ENCODE results near the gene PIAS2. TPM values are rescaled to one million over a fixed set of nuclear protein-coding genes. Genes with fewer than 3 reads are reported as not detected.
"Not testable (repeated sequence)": the region's sequence is repeated elsewhere in the genome, so short reads cannot be mapped to it uniquely, and the experiment has no call there.

Gene PIAS2
- total RNA-seq (10 to 100 TPM; 27.2 to 39.8 (median 31.0) TPM), total RNA-seq (26.0 to 65.7 (median 37.9) reads per million in 29 experiments)
- total RNA-seq (2013), result 26.7 TPM

DNA sequence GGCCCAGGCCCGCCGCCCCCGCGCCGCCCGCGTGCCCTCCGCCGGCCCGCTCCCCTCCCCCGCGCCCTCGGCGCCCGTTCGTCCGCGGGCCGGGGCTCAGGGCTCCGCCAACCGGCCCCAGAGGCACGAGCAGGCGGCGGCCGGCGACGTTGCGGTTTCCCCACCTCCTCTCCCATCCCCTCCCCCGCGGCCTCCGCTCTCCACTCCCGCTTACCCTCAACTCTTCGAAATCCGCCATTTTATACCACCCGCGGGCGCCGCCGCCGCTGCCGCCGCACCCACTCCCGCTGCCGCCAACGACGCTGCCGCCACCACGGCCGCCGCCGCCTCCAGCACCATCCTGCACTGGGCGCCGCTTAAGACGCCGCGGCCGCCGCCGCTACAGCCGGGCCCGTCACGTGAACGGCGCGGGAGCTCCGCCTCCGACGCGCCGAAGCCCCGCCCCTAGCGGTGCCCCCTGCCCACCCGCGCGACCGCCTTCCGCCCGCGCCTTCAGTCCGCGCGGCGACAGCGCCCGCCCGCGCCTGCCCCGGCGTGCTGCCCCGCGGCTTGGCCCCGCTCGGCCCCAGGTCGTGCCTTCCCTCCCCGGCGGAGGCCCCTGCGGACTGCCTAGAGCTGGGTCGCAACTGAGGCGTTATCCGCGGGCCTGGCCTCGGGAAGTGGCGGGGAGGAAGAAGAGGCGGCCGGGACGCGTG is at the start of gene PIAS2, which contains the start of gene KATNAL2:
Gene PIAS2, minus strand, starts transcription at position 400 of the 695 bp plus-strand sequence. Its CDS starts 162 bp downstream, at position 238.
Gene KATNAL2, plus strand, starts transcription at position 495 of the 695 bp plus-strand sequence. CDS start 29,271 bp downstream, outside the sequence.
- DNase-seq (peak; percentile 42 to 88 (median 61)), ATAC-seq (replicated peaks in 1 of 4) (peak; percentile 87 to 92 (median 90))
- peak within 1 kb of the TSS; percentile 52 for H3K27ac ChIP-seq (ENCODE audit: low read length)
- Mint-ChIP-seq H3K9me3 (no peaks in the 10 kb centered on the region), H3K27me3 (no peaks in the 10 kb centered on the region), H3K4me3 (peak within 1 kb of the TSS; percentile 86 to 89 (median 87)), H3K27ac (peak within 1 kb of the TSS; percentile 71 to 87), H3K4me1 (peaks cover 47 to 53% (median 50%) of the 10 kb centered on the region in 3 donors), H3K36me3 (no peaks in the 10 kb centered on the region)
- peak within 1 kb of the TSS; percentile 57 to 71 for H3K4me3 ChIP-seq (ENCODE audit: control insufficient read depth in 1 of 2, extremely low read depth in 1 of 2, low read length in 1 of 2)
- ChIA-PET POLR2A (no interaction called here), CTCF (interaction anchor here in 1 of 2 donors (1.0 kb wide), 2 partner anchors 19 to 890 kb away, joined by 3 read pairs; no protein-coding TSS in a partner anchor)
- peaks cover 5 to 17% of the 10 kb centered on the region in 2 experiments for H3K4me1 ChIP-seq (ENCODE audit: control insufficient read depth in 1 of 2, extremely low read depth in 1 of 2, insufficient read depth in 2 of 2, low read length in 2 of 2)
- H3K9me3 ChIP-seq, result no peaks in the 10 kb centered on the region
- no peaks in the 10 kb centered on the region for H3K27me3 ChIP-seq (replicated peaks in 1 of 2; ENCODE audit: control insufficient read depth in 2 of 2, extremely low read depth in 1 of 2, insufficient read depth in 2 of 2, low read length in 1 of 2)
- H3K36me3 ChIP-seq (ENCODE audit: control insufficient read depth in 2 of 2, extremely low read depth in 1 of 2, insufficient read depth in 1 of 2, low read length in 1 of 2), result no peaks in the 10 kb centered on the region
- under 1% methylated on average over 96 of the region's 107 CpGs for WGBS (ENCODE audit: insufficient coverage)

DNA sequence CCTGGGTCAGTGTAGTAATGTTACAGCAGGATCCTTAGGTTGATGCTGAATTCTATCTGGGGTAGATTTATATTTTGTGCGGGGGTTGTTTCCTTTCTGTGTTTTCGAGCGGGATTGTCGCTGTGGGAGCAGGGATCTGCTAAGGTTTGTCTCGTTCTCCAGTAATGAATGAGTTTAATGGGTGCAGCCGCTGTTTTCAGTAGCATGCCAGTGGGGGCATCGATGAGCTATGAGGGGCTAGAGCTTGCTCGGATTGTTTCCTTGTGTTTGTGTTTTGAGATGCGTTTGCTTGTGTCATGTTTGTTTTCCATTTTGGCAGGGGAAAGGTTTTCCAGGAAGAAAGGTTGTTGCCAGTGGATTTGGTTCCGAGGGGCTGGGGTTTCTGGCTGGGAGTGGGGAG is 49.0 kb upstream of the PIAS2 start:
- H3K36me3 ChIP-seq (ENCODE audit: control insufficient read depth in 2 of 2, extremely low read depth in 1 of 2, insufficient read depth in 1 of 2, low read length in 1 of 2); H3K36me3 Mint-ChIP-seq; H3K9me3 ChIP-seq; H3K9me3 Mint-ChIP-seq; DNase-seq; H3K27ac ChIP-seq (ENCODE audit: low read length); CTCF ChIA-PET; H3K27ac Mint-ChIP-seq; H3K4me3 ChIP-seq (ENCODE audit: control insufficient read depth in 1 of 2, extremely low read depth in 1 of 2, low read length in 1 of 2); H3K4me1 Mint-ChIP-seq; H3K27me3 ChIP-seq (replicated peaks in 1 of 2; ENCODE audit: control insufficient read depth in 2 of 2, extremely low read depth in 1 of 2, insufficient read depth in 2 of 2, low read length in 1 of 2); ATAC-seq (replicated peaks in 1 of 4); H3K4me1 ChIP-seq (ENCODE audit: control insufficient read depth in 1 of 2, extremely low read depth in 1 of 2, insufficient read depth in 2 of 2, low read length in 2 of 2); POLR2A ChIA-PET; H3K4me3 Mint-ChIP-seq; H3K27me3 Mint-ChIP-seq: not testable (repeated sequence)
- no CpG with 5 or more reads among the region's 10 CpGs for WGBS (ENCODE audit: insufficient coverage)

DNA sequence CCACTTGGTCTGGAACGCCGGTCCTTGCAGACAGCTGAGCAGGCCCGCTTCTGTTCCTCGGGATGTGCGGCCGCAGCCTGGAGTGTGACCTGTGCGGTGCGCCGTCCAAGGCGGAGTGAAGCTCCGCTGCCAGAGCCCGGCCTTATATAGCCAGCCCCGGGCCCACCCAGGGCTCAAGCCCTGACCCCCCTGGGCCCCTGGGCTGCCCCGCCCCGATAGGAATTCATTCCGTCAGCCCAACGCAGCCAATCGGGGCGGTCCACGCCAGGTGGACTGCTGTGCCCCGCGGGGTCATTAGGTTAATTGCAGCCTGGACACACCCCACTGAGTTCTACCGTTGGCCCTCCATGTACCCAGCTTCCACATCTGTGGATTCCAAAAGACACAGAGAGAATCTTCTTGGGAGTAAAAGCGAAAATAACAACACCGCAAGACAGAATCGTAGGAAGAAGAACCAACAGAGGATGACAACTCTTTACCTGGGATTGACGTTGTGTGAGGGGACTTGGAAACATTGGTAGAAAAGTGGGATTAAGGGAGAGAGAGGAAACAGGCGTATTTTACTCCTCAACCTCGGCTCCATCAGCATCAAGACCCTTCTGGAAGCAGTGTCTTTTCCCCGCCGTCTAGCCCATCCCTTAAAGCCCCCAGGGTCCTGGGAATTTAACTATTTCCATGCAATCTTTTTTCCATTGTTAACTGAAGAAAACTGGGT is 47.4 kb upstream of the PIAS2 start:
- POLR2A ChIA-PET; H3K27me3 Mint-ChIP-seq; H3K4me1 ChIP-seq (ENCODE audit: control insufficient read depth in 1 of 2, extremely low read depth in 1 of 2, insufficient read depth in 2 of 2, low read length in 2 of 2); H3K36me3 Mint-ChIP-seq; H3K4me1 Mint-ChIP-seq; H3K27me3 ChIP-seq (replicated peaks in 1 of 2; ENCODE audit: control insufficient read depth in 2 of 2, extremely low read depth in 1 of 2, insufficient read depth in 2 of 2, low read length in 1 of 2); H3K9me3 ChIP-seq; H3K27ac ChIP-seq (ENCODE audit: low read length); DNase-seq; H3K4me3 ChIP-seq (ENCODE audit: control insufficient read depth in 1 of 2, extremely low read depth in 1 of 2, low read length in 1 of 2); H3K36me3 ChIP-seq (ENCODE audit: control insufficient read depth in 2 of 2, extremely low read depth in 1 of 2, insufficient read depth in 1 of 2, low read length in 1 of 2); CTCF ChIA-PET; H3K4me3 Mint-ChIP-seq; H3K27ac Mint-ChIP-seq: not testable (repeated sequence)
- peaks cover 10 to 13% (median 11%) of the 10 kb centered on the region in 3 donors for H3K9me3 Mint-ChIP-seq
- peak in 1 of 4 experiments; percentile 19 for ATAC-seq (replicated peaks in 1 of 4)
- WGBS (ENCODE audit: insufficient coverage), result no CpG with 5 or more reads among the region's 31 CpGs

DNA sequence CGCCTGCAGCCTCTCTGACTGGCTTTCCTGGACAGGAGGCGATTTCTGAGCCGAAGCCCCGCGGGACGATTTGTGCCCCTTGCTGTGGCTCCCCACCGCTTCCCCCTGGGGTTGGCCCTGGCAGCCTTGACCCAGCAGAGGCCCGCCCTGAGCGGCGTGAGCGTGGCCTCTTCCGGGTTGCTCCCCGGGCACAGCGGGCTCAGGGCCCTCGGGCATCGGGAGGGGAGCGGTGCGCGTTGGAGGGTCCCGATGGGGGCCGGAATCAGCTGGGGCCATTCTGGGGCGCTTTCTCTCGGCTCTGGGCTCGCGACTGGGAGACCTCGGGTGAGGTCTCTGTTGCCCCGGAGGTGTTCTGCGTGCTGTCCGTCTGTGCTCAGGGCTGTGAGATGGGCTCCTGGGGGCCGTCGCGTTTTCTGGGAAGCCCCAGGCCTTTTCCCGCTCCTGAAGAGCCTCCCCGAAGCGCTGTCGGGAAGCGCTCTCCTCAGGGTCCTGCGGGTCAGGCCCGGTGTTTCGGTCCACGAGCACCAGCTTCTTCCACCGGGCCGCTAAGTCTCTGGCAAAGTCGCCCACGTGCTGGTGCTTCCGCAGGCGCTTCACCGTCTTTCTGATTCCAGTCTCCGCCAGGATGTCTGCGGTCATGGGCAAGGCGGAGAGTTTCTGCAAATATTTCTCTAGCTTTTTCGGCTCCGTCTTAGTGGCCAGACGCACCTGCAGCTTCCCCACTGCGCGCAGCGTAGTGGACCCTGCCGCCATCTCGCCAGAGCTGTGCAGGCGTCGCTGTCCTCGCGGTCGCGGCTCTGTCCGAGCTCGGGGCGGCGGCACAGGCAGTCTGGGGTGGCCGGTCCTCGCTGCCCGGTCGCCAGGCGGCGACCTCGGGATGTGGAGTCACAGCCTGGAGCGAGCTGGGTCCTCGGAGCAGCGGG is 46.6 kb upstream of the PIAS2 start:
- H3K27ac Mint-ChIP-seq; H3K4me3 Mint-ChIP-seq; H3K27me3 ChIP-seq (replicated peaks in 1 of 2; ENCODE audit: control insufficient read depth in 2 of 2, extremely low read depth in 1 of 2, insufficient read depth in 2 of 2, low read length in 1 of 2); CTCF ChIA-PET; H3K4me1 Mint-ChIP-seq; H3K36me3 ChIP-seq (ENCODE audit: control insufficient read depth in 2 of 2, extremely low read depth in 1 of 2, insufficient read depth in 1 of 2, low read length in 1 of 2); H3K4me1 ChIP-seq (ENCODE audit: control insufficient read depth in 1 of 2, extremely low read depth in 1 of 2, insufficient read depth in 2 of 2, low read length in 2 of 2); H3K4me3 ChIP-seq (ENCODE audit: control insufficient read depth in 1 of 2, extremely low read depth in 1 of 2, low read length in 1 of 2); H3K36me3 Mint-ChIP-seq; POLR2A ChIA-PET; H3K27me3 Mint-ChIP-seq; H3K27ac ChIP-seq (ENCODE audit: low read length); DNase-seq; H3K9me3 ChIP-seq: not testable (repeated sequence)
- ATAC-seq (replicated peaks in 1 of 4), result peak in 2 of 4 experiments; percentile 5 to 10
- peaks cover 10 to 13% (median 11%) of the 10 kb centered on the region in 3 donors for H3K9me3 Mint-ChIP-seq
- WGBS (ENCODE audit: insufficient coverage), result no CpG with 5 or more reads among the region's 79 CpGs

DNA sequence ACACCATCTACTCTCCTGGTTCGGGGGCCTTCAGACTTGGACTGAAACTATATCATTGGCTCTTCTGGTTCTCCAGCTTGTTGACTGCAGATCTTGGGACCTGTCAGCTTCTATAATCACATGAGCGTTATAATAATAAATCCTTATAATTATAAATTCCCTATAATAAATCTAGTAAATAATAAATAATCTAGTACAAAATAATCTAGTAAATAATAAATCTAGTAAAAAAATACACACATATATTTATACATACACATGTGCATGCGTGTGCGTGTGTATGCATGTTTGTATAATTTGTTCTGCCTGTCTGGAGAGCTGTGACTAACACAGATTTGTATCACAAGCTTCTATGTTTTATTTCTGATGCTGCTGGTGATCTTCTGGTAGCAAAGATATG is 40.9 kb upstream of the PIAS2 start:
- Mint-ChIP-seq H3K27ac (no peak overlapping the region), H3K4me3 (no peak overlapping the region), H3K27me3 (peaks cover 0 to 5% of the 10 kb centered on the region in 2 donors), H3K36me3 (no peaks in the 10 kb centered on the region), H3K9me3 (peaks cover 5 to 7% (median 5%) of the 10 kb centered on the region in 3 donors), H3K4me1 (no peaks in the 10 kb centered on the region)
- CTCF ChIA-PET, result no interaction called here
- peaks cover 0 to 3% of the 10 kb centered on the region in 2 experiments for H3K27me3 ChIP-seq (replicated peaks in 1 of 2; ENCODE audit: control insufficient read depth in 2 of 2, extremely low read depth in 1 of 2, insufficient read depth in 2 of 2, low read length in 1 of 2)
- no peaks in the 10 kb centered on the region for H3K9me3 ChIP-seq
- DNase-seq (no peak), ATAC-seq (replicated peaks in 1 of 4) (no peak)
- no peak overlapping the region for H3K27ac ChIP-seq (ENCODE audit: low read length)
- no CpG with 5 or more reads among the region's 4 CpGs for WGBS (ENCODE audit: insufficient coverage)
- POLR2A ChIA-PET, result no interaction called here
- H3K36me3 ChIP-seq (ENCODE audit: control insufficient read depth in 2 of 2, extremely low read depth in 1 of 2, insufficient read depth in 1 of 2, low read length in 1 of 2), result no peaks in the 10 kb centered on the region
- H3K4me3 ChIP-seq (ENCODE audit: control insufficient read depth in 1 of 2, extremely low read depth in 1 of 2, low read length in 1 of 2), result no peak overlapping the region
- H3K4me1 ChIP-seq (ENCODE audit: control insufficient read depth in 1 of 2, extremely low read depth in 1 of 2, insufficient read depth in 2 of 2, low read length in 2 of 2), result no peaks in the 10 kb centered on the region

DNA sequence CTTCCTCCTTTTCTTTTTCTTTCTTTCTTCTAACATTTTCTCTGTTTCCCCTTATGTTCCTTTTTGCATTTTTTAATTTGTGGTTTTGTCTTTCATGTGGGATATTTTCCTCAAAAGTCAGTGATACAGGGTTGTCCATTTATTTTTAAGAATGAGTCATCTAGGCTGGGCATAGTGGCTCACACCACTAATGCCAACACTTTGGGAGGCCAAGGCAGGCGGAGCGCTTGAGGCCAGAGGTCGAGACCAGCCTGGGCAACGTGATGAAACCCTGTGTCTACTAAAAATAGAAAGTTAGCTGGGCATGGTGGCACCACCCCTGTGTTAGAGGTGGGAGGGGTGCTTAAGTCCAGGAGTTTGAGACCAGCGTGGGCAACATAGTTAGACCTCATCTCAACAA is 35.9 kb upstream of the PIAS2 start:
- H3K27ac ChIP-seq (ENCODE audit: low read length), result no peak overlapping the region
- no peaks in the 10 kb centered on the region for H3K9me3 ChIP-seq
- Mint-ChIP-seq H3K9me3 (no peaks in the 10 kb centered on the region), H3K36me3 (no peaks in the 10 kb centered on the region), H3K27me3 (peaks cover 10 to 19% of the 10 kb centered on the region in 2 donors), H3K27ac (no peak overlapping the region), H3K4me1 (no peaks in the 10 kb centered on the region), H3K4me3 (no peak overlapping the region)
- H3K36me3 ChIP-seq (ENCODE audit: control insufficient read depth in 2 of 2, extremely low read depth in 1 of 2, insufficient read depth in 1 of 2, low read length in 1 of 2), result no peaks in the 10 kb centered on the region
- no peak overlapping the region for H3K4me3 ChIP-seq (ENCODE audit: control insufficient read depth in 1 of 2, extremely low read depth in 1 of 2, low read length in 1 of 2)
- no peaks in the 10 kb centered on the region for H3K4me1 ChIP-seq (ENCODE audit: control insufficient read depth in 1 of 2, extremely low read depth in 1 of 2, insufficient read depth in 2 of 2, low read length in 2 of 2)
- DNase-seq (no peak), ATAC-seq (replicated peaks in 1 of 4) (no peak)
- ChIA-PET CTCF (no interaction called here), POLR2A (no interaction called here)
- WGBS (ENCODE audit: insufficient coverage), result no CpG with 5 or more reads among the region's 5 CpGs
- peaks cover 0 to 10% of the 10 kb centered on the region in 2 experiments for H3K27me3 ChIP-seq (replicated peaks in 1 of 2; ENCODE audit: control insufficient read depth in 2 of 2, extremely low read depth in 1 of 2, insufficient read depth in 2 of 2, low read length in 1 of 2)
